HG02970 (cell line): ENCODE data around the gene CHI3L1.
"Not testable (repeated sequence)": the region's sequence is repeated elsewhere in the genome, so short reads cannot be mapped to it uniquely, and the experiment has no call there.

ENCODE experiments used
- ATAC-seq: cut with Tn5 transposase; IDR thresholded peaks from one replicate; pipeline ENCODE4 v1.9.1; 2021; ENCODE audit warnings: mild to moderate bottlenecking, moderate library complexity, moderate number of reproducible peaks; ENCODE audit not compliant: unreplicated experiment, low FRiP score

CHI3L1 gene

DNA sequence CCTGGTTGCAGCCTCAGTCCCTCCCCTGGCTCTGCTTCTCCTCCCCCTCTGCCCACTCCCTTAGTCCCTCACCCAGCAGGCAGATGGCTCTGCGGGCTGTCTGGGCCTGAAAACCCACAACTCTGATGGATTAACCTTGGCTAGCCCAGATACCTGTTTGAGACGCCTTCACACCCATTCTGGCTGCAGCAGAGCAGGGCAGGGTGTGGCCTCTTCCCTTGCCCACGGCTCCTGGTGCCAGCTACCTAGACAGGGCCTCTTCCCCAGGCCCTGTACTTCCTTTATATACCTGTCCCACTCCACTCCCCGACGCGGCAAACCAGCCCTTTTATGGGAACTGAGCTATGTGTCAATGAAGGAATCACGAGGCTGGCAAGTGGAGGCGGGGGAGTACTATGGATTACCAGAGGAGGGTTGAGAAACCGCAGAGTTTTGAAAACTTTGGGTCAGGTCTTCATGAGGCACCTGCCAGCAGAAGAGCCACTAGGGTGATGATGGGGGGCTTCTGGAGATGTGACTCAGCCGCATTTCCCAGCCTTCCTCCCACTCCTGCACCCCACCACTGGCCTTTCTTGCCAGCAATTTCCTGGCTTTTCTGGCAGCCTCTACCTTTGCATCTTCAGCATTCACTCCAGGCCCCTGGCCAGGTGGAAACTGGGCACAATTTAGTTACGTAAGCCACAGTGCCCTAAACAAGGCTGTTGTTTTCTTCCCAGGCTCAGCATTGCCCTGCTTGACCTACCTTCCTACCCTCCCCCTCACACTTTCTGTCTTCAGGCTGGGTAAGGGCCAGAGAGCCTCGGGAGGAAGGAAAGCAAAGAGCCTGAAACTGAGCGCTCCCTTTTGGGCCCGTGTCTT, at the start of gene CHI3L1:
Gene CHI3L1 (minus strand): TSS at position 259 of the 858 bp plus-strand sequence. CDS start 81 bp downstream, at position 178.
- ATAC-seq: no peak

DNA sequence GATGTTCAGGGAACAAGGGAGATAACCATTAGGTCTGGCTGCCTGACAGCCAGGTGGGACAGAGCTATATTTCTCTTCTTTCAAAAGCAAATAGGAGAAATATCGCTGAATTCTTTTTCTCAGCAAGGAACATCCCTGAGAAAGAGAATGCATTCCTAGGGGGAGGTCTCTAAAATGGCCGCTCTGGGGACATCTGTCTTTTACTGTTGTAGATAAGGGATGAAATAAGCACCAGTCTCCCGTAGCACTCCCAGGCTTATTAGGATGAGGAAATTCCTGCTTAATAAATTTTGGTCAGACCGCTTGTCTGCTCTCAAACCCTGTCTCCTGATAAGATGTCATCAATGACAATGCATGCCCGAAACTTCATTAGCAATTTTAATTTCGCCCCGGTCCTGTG, 48.4 kb upstream of the CHI3L1 start:
- ATAC-seq: not testable (repeated sequence)

DNA sequence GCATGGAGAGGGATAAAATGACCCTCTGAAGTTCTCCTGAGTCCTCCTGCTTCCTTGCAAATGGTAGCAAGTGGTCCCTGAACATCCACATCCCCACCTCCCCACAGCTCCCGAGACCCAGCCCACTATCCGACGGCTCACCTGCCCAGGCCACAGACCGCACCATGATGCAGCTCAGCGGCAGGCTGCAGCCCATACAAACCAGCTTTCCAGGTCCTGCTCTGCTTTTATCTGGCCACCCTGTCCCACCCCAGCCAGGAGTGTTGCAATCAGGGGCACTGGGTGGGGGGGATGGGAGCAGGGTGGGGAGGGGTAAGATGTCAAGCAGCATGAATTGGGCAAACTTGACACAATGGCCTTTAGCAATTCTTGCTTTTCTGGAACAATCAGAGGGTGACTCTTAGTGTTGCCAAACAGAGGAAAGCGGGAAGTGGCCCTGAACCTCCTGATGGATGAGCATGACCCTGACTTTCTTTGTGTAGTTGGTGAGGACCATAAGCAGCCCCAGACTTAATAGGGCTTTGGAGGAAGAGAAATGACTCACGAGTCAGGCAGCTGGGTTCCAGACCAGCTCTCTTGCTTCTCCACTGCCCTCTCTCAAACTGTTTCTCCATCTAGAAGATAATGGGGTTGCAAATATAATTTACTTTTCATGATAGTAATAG, 43.1 kb upstream of the CHI3L1 start, which contains the start of gene CHIT1:
Gene CHIT1 (minus strand): TSS at position 203 of the 665 bp plus-strand sequence. CDS start 37 bp downstream, at position 166.
- no peak for ATAC-seq

DNA sequence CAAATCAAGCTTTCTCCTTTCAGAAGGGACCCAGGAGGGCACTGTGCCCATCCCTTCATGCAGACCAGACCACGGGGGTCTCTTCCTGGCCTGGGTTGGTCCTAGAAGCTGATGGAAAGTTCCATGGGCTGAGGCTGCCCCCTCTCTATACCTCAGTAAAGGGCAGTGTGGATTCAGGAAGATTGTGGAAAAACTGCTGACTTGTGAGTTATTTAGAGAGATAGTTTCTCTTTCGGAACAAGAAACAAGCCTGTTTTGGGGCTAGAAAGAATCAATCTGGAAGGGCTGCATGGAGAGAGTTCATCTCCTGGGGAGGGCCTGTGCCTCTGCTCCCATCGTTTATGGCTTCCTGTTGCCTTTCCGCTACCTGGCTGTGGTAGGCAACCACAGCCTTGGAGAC, 42.2 kb upstream of the CHI3L1 start:
- ATAC-seq: no peak

DNA sequence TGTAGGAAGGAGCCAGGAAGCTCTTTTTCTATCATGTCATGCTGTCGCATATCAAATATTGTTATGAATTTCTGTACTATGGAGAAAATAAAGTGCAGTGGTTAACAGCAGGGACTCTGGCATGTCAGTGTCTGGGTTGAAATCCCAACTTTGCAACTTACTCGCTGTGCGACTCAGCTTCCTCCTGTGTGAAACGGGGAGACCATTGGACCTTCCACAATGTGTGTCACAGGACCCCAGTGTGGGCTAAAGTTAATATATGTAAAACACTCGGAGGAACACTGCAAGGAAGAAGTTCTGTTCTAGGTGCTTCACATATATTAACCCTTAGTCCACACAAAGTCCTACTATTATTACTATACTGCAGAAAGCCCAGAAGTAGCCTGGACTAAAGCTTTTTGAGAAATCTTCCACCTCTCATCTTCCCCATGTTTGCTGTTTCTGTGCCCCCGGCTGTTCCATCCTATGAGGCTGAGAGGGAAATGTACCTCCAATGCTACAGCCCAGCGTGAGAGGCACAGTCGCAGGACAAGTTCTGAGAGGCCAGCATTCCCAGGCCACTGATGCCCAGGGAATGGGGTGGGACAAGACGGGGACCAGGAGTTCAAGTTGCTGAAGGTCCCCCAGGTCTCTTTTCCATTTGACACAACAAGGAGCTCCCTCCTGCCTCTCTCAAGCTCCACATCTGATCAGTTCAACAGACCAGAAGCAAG, 41.0 kb upstream of the CHI3L1 start:
- no peak for ATAC-seq

DNA sequence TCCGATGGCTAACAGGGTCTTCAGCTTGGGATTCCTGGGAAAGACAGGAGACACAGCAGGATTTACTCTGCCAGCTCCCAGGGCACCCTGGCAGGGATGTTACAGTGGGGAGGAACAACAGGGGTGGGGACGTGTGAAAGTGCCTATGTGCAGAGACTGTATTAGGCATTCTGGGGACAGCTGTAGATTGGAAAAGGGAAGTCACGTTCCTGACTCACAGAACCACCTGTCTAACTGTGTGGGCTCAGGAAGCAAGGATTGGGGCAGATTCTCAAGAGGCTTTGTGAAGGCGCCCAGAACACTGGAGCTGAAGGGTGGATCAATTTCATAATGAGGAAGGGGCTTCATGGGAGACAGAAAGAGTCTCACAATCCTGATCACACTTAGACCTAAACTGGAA, 38.6 kb upstream of the CHI3L1 start:
- ATAC-seq: no peak

DNA sequence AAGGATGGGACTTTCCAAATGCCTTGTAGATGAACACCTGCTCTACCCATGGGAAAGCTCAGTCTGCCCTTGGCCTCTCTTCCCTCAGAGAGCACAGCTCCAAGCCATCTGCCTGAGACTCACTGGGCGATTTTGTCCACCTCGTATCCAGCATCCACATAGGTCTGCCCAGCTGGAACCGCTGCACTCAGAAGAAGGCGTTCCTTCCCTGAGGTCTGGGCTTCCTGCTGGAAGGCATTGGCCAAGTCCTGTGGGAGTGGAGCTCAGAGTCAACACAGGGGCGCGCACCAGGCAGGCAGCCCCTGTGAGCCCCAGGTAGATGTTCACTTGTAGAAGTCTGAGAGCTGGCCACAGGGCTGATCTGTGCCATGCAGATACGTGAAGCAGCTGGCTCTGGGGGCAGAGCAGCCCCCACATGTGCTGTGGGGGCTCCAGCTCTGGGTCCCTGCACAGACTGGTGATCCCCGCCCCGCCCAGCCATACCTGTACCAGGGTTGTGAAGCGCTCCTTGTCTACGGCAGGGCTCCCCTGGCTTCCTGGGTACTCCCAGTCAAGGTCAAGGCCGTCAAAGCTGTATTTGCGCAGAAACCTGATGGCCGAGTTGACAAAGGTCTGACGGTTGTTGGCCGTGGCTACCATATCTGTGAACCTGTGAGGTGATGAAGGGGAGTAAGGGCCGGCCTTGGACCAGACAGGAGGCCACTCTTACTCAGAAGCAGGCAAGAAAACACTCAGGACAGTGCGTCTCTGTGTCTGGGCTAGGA, 36.7 kb upstream of the CHI3L1 start:
- no peak for ATAC-seq

DNA sequence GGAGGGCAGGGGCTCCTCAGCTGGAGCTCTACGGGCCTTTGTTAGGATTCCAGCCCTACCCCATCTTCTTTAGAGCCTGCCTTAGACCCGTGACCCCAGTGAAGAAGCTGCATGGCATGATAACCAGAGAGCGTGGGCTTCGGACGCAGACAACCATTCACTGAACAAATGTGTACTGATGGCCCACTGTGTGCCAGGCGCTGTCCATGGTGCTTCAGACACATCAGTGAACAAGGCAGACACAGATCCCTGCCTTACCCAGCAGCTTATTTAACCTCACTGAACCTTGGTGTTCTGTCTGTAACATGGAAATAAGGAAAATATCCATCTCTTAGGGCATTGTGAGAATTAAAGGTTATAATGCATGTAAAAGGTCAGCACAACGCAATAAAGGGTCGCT, 33.4 kb upstream of the CHI3L1 start:
- ATAC-seq: no peak

DNA sequence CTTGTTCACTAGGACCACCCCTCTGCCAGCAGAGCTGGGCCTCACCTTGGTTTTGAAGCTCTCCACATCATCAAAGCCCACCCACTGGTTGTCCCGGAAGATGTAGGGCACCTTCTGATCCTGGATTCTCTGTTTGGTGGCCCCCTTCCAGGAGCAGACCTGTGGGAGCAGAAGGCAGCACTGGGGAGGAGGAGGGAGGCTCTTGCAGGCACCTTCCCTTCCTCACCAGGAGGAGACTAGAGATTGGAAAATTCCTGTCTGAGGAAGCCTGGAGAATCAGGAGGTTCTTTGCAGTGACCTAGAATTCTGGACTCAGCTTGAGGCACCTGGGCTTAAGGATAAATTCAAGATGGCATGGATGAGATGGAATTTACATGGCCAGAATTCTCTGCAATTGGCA, 32.7 kb upstream of the CHI3L1 start:
- ATAC-seq: no peak

DNA sequence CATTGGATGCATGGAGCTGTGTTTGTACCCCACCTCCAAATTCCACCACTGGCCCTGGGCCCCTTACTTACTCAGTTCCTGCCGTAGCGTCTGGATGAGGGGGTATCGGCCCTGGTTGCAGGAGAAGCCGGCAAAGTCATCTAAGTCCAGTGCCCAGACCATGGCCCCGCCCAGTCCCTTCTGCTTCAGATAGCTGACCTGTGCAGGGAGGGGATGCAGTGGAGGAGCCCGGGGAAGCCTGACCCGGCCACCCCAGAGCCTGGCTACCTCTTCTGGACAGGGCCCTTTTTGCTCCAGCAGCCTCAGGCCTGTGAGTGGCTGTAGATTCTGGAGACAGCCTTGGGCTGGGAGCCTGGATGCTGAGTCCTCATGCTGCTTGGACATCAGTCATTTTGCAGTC, 31.2 kb upstream of the CHI3L1 start:
- no peak for ATAC-seq

DNA sequence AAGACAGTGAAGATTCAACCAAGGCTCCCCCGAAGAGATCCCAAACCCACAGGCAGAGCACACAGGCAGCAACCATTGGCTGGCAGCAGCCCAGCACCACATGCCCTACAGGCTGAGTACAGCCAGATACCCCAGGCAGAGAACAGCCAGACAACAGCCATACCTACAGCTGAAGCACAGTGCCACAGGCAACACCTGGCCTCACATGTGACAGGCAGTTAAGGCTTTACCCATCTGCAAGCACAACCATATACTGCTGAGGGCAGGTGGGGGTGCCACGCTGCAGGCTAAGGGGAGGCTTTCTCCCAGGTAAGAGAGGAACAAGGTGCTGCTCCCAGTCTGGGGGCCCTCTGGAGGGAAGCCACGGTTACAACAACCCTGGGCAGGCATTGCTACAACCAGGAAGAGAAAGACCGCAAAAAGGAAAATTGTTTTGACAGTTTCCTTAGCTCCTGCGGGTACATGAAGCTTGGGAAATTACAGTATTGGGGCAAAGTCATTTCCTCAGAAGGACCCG, 30.7 kb upstream of the CHI3L1 start:
- ATAC-seq: no peak

DNA sequence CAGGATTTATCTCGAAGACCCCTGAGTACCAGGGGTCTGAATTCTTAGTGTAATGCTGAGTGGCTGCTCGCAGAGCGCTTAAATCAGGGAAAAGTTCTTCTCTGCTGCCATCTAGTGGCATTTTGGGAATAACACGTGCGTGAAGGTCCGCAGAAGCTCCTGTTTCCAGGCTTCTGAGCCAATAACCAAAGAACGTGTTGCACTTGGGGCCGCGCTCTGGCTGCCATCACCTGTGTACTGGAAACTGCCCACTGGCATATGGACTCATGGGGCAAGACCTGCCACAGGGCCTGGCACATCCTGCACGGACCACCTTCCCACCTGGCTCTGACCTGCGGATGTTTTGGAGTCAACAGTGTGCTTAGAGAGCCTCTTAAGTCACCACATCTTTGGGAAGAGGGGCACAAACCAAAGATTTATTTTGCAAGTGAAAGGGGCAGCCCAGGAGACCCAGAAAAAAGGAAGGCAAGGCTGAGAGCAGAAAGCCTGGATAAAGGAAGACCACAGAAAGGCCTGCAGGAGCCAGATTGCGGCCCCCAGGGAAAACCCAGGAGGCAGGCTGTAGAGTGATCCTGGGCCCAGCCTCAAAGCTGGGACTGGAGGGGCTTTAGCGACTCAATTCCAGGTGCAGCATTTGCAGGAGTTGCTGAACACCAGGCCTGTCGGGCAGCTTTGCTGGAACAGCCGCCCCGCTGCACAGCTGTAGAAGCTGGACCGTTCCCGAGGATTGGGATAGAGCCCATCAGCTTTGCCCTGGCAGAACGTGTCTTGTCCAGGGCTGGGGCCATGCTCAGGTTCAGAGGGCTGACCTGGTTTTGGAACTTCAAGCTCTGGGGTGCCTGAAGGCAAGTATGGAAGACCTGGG, 30.0 kb upstream of the CHI3L1 start:
- ATAC-seq: no peak

DNA sequence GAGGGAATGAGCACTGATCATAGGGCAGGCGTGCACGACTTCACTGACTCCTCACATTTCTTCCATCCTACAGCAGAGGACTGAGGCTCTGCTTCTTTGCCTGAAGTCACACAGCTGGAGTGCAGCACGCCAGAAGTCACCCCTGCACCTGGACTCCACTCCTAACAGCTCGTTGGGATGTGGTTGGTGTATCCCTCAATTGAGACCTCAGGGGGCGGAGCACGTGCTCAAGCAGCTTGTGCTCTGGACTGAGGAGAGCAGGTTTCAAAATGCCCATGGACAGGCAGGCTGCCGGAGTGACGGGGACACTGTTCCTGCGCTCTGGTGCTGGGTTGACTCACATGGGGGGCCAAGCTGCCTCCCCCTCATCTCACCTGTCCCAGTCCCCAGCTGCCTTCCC, 29.1 kb upstream of the CHI3L1 start:
- ATAC-seq: no peak

DNA sequence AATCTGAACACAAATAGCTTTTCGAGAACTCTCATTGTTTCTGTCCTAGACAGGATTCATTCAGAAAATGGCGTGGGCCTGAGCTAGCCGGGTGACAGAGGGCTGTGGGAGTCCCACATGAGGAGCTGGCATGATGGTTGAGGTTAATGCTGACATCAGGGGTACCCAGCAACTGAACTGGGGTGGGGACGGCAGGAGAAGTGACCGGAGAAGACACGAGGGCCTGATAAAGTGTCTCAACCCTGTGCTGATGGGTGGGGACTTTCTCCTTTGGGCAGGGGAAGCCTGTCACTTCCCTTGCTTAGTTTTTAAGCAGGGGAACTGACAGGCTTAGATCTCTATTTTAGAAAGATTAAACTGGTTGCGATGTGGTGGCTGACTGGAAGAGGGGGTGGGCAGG, 28.4 kb upstream of the CHI3L1 start:
- no peak for ATAC-seq

DNA sequence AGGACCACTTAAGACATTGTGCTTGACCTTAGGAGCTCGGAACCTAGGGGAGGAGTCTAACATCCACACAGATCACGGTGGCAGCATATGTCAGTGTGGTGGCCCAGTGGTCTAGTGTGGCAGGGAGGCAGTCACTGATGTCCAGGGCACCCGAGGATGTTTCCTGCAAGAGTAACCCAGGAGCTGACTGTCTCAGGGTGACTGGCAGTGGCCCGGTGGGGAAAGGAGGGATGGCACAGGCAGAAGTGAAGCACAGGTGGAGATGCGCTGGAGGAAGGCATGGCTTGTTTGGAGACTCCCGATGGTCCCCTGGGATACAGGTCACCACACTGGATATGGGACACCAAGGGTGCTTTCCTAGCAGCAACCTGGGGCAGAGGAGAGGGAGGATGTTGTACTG, 26.6 kb upstream of the CHI3L1 start:
- no peak for ATAC-seq

DNA sequence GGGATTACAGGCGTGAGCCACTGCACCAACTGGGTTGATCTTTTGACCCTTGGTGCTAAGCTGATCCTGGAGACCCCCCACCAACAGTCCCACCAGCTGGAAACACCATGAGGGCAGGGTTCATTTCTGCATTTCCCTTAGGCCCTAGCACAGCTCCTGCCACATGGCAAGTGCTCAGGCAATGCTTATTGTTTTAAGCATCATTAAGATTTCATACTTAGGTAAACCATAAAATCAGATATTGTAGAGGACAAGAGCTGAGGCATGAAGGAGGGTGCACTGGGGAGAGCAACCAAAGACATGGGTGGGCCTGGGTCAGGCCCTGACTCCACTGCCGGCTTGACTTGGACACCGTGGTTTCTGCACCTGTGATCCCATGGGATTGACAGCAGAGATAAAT, 25.3 kb upstream of the CHI3L1 start:
- no peak for ATAC-seq

DNA sequence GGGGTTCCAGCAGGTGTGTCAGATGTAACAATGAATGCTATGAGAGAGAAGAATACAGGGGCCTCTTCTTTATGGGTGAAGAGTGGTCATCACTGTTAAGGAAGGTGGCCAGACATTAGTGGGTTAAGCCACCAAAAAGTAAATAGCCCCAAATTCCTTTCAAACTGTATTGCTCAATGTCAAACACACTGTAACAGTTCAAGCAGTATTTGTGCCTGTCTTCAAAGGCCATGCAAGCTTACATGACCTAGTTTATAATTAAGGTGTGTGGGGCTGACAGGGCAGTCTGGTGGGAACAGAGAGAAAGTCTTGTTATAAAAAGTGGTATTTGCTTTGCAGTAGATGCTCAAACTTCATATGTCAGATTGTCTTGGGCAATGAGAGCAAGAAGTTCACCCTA, 24.5 kb upstream of the CHI3L1 start:
- no peak for ATAC-seq

DNA sequence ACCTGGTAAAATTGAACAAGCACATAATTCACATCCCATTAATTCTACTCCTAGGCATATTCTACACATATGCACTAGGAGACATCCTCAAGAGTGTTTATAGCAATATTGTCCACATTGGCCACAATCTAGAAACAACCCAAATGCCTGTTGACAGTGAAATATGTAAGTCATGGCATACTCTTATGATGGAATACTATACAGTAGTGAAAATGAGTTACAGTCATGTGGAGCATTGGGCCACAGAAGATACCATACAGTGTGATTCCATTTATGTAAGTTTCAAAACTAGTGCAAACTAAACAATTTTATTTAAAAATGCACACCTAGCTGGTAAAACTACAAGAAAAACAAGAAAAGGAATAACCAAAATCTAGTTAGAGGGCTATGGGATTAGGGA, 23.8 kb upstream of the CHI3L1 start:
- ATAC-seq: no peak

DNA sequence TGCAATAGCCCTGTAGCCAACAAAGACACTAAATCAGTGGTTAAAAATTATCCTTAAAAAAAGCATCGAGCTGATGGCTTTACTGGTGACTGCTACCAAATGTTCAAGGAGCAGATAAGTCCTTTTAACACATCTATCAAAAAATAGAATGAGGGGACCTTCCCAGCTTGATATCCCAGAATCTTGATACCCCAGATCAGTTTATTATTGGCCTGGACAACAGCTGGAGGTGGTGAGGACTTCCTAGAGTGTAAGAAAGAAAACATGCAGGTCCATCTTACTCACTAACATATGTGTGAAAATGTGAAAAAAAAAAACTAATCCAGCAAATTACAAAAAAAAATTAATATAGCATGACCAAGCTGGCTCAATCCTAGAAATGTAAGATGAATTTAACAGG, 21.7 kb upstream of the CHI3L1 start:
- no peak for ATAC-seq
